ENCODE data around the gene BPIFB1.

The BPIFB1 gene

GRCh38 chr20:33316343-33316742 is 33.3 kb downstream of the BPIFB1 start:
- DNase-seq (ENCODE audit: low read depth) = no peak

GRCh38 chr20:33316958-33317357 is 33.9 kb downstream of the BPIFB1 start:
- no peak overlapping the region for H3K4me3 ChIP-seq (ENCODE audit: low read depth, low read length)
- no peak for DNase-seq (ENCODE audit: low read depth)

More at GRCh38 chr20:33316343-33316742, 33.3 kb downstream of the BPIFB1 start:
- no peak overlapping the region for H3K4me3 ChIP-seq (ENCODE audit: low read depth, low read length)

GRCh38 chr20:33317424-33318095 is 34.5 kb downstream of the BPIFB1 start:
- DNase-seq (ENCODE audit: low read depth) = no peak

GRCh38 chr20:33318096-33318429 is 35.0 kb downstream of the BPIFB1 start:
- H3K4me3 ChIP-seq (ENCODE audit: low read depth, low read length) = no peak overlapping the region
- DNase-seq (ENCODE audit: low read depth) = no peak

More at GRCh38 chr20:33317424-33318095, 34.5 kb downstream of the BPIFB1 start:
- H3K4me3 ChIP-seq (ENCODE audit: low read depth, low read length) = no peak overlapping the region

DNA sequence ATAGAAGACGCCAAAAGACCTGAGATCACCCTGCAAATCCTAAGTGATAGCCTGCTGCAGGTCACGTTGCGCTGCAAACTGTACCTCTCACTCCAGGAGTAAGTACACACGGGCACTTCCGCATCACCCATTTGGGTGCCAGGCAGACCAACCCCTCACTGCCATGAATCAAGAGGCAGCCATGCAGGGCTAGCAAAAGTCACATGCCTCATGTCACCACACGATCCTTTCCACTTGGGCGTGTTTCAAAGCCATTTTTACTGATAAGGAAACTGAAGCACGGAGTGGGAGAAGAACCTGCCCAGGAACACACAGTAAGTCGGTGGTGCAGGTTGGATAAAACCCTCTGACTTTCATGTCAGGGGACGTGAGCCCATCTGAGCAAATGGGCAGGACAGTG is 37.0 kb downstream of the BPIFB1 start:
- no peak overlapping the region for H3K4me3 ChIP-seq (ENCODE audit: low read depth, low read length)
- DNase-seq (ENCODE audit: low read depth) = no peak

- no peak for DNase-seq (ENCODE audit: low read depth)
- H3K4me3 ChIP-seq (ENCODE audit: low read depth, low read length) = no peak overlapping the region
Observed at GRCh38 chr20:33322456-33322855, 39.4 kb downstream of the BPIFB1 start.

GRCh38 chr20:33323236-33323635 is 40.2 kb downstream of the BPIFB1 start:
- no peak for DNase-seq (ENCODE audit: low read depth)
- H3K4me3 ChIP-seq (ENCODE audit: low read depth, low read length) = no peak overlapping the region

- H3K4me3 ChIP-seq (ENCODE audit: low read depth, low read length) = no peak overlapping the region
- no peak for DNase-seq (ENCODE audit: low read depth)
Observed at GRCh38 chr20:33325350-33325749, 42.3 kb downstream of the BPIFB1 start.

GRCh38 chr20:33328157-33329137 is 45.4 kb downstream of the BPIFB1 start:
- no peak overlapping the region for H3K4me3 ChIP-seq (ENCODE audit: low read depth, low read length)
- no peak for DNase-seq (ENCODE audit: low read depth)

DNA sequence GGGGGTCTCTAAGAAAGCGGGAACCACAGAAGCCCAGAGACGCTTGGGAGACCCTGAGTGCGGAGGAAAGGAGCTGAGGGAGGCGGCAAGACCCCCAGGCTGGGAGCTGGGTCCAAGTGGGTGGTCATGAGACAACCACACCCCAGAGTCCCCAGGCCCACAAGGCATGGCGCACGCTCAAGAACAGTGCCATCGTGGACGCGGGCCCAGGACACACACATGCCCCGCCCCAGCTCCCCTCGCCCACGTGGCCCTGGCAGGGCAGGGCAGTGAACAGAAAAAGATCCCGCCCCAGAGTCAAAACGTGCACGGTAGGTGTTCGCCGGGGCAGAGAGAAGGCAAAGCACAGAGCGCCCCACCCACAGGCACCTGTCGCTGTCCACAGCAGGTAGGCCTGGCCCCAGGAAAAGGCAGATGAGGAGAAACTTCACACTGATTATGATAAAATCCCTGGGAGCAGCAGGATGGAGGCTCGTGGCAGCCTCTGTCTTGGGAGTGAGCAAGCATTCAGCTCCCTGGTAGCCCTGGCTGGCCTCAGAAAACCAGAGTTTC is 50.0 kb downstream of the BPIFB1 start:
- DNase-seq (ENCODE audit: low read depth) = no peak
- no peak overlapping the region for H3K4me3 ChIP-seq (ENCODE audit: low read depth, low read length)

DNA sequence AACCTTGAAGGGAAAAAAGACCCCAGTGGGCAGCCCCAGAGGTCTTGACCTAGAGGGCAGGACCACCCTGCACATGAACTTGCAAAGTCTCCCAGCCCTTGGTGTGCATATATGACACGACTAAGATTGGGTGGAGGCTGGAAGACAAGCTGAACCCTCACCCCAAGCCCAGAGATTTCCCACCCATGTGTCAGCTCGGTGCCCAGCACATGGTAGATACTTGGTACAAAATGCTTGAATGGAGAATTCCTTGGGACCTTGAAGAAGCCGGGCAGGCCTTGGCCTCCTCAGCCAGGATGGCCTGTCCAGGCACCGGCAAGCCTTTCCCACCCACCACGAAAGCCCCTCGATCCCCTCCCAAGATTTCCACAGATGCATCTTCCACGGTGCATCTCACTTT is 50.6 kb downstream of the BPIFB1 start:
- DNase-seq (ENCODE audit: low read depth) = no peak

GRCh38 chr20:33334111-33334510 is 51.1 kb downstream of the BPIFB1 start:
- no peak for DNase-seq (ENCODE audit: low read depth)
- H3K4me3 ChIP-seq (ENCODE audit: low read depth, low read length) = no peak overlapping the region

More for the DNA sequence above, 50.6 kb downstream of the BPIFB1 start:
- no peak overlapping the region for H3K4me3 ChIP-seq (ENCODE audit: low read depth, low read length)

DNA sequence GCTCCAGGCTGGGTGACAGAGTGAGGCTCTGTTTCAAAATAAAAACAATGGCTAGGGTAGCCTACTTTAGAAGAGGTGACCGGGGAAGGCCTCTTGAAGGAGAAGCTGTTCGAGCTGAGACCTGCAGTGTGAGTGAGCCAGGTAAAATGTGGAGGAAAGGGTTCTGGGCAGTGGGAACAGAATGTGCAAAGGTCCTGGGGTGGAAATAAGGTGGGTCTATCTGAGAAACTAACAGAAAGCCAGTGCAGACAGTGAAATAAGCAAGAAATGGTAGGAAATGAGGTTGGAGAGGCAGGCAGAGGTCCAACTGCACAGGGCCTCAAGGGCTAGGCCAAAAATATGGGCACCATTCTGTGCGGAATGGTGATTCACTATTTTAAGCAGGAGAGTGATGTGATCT is 53.4 kb downstream of the BPIFB1 start:
- DNase-seq (ENCODE audit: low read depth) = no peak
- H3K4me3 ChIP-seq (ENCODE audit: low read depth, low read length) = no peak overlapping the region

DNA sequence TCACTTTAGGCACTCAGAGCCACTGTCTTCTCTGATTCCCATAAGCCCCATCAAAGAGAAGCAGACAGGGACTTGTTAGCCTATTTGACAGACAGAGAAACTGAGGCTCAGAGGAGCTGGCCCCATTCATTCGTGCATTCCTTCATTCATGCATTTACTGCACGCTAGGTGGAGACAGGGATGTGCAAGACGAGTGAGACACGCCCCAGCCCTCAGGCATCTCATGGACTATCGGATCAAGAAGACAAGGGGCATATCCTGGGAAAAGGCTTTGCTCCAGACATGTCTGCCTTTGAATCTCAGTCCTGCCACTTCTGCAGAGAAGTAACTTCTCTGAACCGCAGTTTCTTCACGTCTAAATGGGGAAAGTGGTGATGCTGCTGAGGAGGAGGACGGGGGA is 54.1 kb downstream of the BPIFB1 start:
- H3K4me3 ChIP-seq (ENCODE audit: low read depth, low read length) = no peak overlapping the region
- DNase-seq (ENCODE audit: low read depth) = no peak

DNA sequence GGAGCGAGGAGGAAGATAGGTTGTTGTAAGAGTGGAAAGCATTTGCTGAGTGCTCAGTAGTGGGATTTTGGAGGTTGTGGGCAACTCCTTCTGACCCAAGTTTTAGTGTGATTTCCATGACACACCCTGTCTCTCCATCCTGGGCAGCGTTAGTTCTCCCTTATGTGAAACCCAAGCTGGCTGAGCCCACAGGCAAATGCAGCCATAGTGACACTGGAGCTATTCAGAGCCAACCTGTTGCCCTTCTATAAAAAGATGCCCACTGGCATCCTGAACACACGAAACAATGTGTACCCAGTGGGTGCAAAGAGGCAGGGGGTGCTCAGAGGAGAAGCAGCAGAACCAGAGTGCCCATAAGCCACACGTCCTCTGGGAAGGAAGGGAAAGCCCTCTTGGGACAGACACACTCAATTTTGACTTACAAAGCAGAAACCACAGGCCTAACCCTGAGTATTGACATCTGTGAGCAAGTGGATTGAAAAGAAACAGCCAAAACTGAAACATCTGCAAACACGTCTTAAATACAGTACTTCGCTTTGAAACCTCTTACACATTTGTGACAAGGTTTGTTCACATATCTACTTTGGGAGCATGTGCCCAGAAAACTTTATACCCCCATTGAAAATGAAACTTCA is 54.6 kb downstream of the BPIFB1 start:
- no peak for DNase-seq (ENCODE audit: low read depth)
- no peak overlapping the region for H3K4me3 ChIP-seq (ENCODE audit: low read depth, low read length)

DNA sequence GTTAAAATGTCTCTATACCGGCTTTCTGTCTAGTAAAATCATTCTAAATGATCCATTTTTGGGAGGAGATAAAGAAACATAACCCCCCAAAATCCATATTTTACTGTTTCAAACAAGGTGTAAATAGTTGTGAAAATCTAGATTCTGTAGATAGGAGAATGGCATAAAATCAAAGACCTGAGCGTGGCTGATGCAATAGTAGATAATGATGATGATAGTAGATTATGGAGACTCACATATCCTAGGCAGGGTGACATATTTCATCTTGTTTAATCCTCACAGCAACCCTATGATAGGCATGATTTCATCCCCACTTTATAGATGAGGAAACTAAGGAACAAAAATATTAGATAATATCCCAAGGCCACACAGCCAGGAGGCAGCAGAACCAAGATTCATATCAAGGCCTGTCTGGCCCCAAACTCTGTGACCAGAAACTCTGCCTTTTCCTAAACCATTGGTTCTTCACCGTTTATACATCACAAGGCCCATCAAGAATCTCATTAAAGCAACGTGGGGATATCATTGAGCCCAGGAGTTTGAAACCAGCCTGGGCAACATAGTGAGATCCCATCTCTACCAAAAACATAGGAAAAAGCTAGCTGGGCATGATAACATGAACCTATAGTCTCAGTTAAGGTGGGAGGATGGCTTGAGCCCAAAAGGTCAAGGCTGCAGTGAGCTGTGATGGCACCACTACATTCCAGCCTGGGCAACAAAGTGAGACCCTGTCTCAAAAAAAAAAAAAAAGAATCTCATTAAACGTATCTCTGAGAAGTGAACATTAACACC is 55.6 kb downstream of the BPIFB1 start:
- no peak overlapping the region for H3K4me3 ChIP-seq (ENCODE audit: low read depth, low read length)
- DNase-seq (ENCODE audit: low read depth) = no peak

DNA sequence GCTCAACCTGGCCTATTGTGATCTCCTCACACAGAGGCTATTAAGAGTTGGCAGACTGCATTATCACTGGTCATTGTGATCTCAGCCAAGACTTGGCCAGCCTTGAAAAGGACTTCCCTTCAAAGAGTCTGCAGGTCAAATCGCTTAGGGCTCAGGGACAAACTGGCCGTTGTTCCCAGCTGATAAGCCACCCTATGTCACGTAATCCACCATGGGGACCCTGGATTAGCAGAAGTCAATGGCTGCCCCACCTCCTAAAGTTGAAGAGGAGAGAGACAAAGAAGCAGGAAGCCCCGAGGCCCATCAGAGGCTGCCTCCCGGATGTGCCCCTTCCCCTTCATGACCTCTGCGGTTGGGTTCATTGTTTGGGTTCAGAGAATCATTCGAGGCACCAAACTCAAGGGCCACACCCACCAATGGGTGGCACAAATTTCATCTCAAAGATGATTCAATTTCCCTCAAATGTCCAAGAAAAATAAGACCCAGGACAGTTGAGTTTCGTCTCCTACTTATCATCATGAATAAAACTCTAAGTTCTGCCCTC is 56.6 kb downstream of the BPIFB1 start:
- DNase-seq (ENCODE audit: low read depth) = no peak
- no peak overlapping the region for H3K4me3 ChIP-seq (ENCODE audit: low read depth, low read length)

DNA sequence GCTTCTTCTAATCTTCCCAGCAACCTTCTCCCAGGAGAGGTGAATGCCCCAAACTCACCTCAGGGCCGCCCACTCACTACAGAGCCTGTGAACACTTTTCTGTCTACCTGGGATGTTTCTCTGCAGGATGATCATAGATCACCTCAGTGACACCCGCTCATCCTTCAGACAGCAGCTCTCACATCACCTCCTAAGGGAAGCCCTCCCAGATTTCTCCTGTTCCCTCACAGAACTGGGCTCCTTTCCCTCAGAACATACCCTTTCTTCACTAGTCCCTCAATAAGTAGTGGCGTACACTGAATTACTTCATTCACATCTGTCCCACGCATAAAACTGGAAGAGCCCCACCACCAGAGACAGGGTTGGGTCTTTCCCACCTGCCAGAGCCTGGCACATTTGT is 60.5 kb downstream of the BPIFB1 start:
- DNase-seq (ENCODE audit: low read depth) = no peak
- no peak overlapping the region for H3K4me3 ChIP-seq (ENCODE audit: low read depth, low read length)

- DNase-seq (ENCODE audit: low read depth) = no peak
- no peak overlapping the region for H3K4me3 ChIP-seq (ENCODE audit: low read depth, low read length)
Observed at GRCh38 chr20:33345342-33345741, 62.3 kb downstream of the BPIFB1 start.

Measured in skeletal muscle cell (primary cell).